HCT116 (cell line): ENCODE measurements around the gene SV2A. TPM values are rescaled to one million over a fixed set of nuclear protein-coding genes. Genes with fewer than 3 reads are reported as not detected.

Source experiments
- ATAC-seq: fragments of 200-7000 bp; cut with Tn5 transposase; 2 replicates; pipeline ENCODE4 v1.9.1; 2020; ENCODE audit warnings: mild to moderate bottlenecking, moderate library complexity
- BruUV-seq: library from RNA; stranded (reverse); fragments of 400-500 nt; replicated peaks from 2 replicates; lab custom pipeline; 2021; lab: Mats Ljungman, UMichigan
- CTCF ChIA-PET: fragments of 300-600 bp; sonication (Branson Sonifier 250); formaldehyde crosslinking; loops from one replicate; lab custom pipeline; 2021; ENCODE audit warnings: antibody characterized with exemption; lab: Charles Lee
- POLR2A ChIA-PET: fragments of 300-600, 350-600 bp; sonication (Branson Sonifier 250); formaldehyde crosslinking; loops from one replicate; lab custom pipeline; 2021; ENCODE audit warnings: antibody characterized with exemption; lab: Charles Lee
- RAD21 ChIA-PET, 2 experiments: fragments of 300-600 bp; sonication (Branson Sonifier 250); formaldehyde crosslinking; loops; one replicate each; lab custom pipeline; 2023; ENCODE audit warnings: low total read pairs in 2 of 2; ENCODE audit not compliant: uncharacterized antibody in 2 of 2, unreplicated experiment in 2 of 2, low non-redundant PET in 1 of 2; lab: Charles Lee
- DNase-seq: peaks from one replicate; pipeline ENCODE4 v3.0.0-alpha.2; 2010; ENCODE audit warnings: low read depth, low spot score
- H2AFZ ChIP-seq: fragments of 200-600 bp; shearing (Covaris generic), sonication (generic); 2 replicates; pipeline ENCODE4 v1.6.1; 2017; ENCODE audit warnings: low read depth, mixed run types, mixed read lengths, antibody characterized with exemption, low read length; ENCODE audit not compliant: poor library complexity, severe bottlenecking
- H3K27ac ChIP-seq: 2 replicates; pipeline ENCODE4 v1.5.1; 2012; ENCODE audit warnings: low read depth, low read length
- H3K27me3 ChIP-seq: fragments of 200-600 bp; sonication (generic); 2 replicates; pipeline ENCODE4 v1.6.1; 2016; ENCODE audit warnings: mixed run types, low read length, mixed read lengths; ENCODE audit not compliant: insufficient read depth
- H3K36me3 ChIP-seq, 2 experiments: fragments of 200-500 bp in 1 of 2; fragments of 200-600 bp in 1 of 2; sonication (Bioruptor generic) in 1 of 2; sonication (generic) in 1 of 2; 2 replicates each; pipeline versions ENCODE4 v1.5.1 to v1.6.1; 2014 to 2016; ENCODE audit warnings: low read length in 2 of 2, inconsistent platforms in 1 of 2, mixed read lengths in 1 of 2, mixed run types in 1 of 2; ENCODE audit not compliant: insufficient read depth in 2 of 2, control insufficient read depth in 1 of 2
- H3K4me1 ChIP-seq, 2 experiments: fragments of 200-600 bp in 1 of 2; sonication (generic) in 1 of 2; 2 replicates each; pipeline versions ENCODE4 v1.5.1 to v1.6.1; 2012 to 2017; ENCODE audit warnings: low read length in 2 of 2, inconsistent platforms in 1 of 2, mild to moderate bottlenecking in 1 of 2, mixed read lengths in 1 of 2, mixed run types in 1 of 2, moderate library complexity in 1 of 2; ENCODE audit not compliant: insufficient read depth in 2 of 2, control insufficient read depth in 1 of 2
- H3K4me2 ChIP-seq: fragments of 200-600 bp; sonication (generic); 2 replicates; pipeline ENCODE4 v1.6.1; 2017; ENCODE audit warnings: mixed run types, low read length, mixed read lengths
- H3K4me3 ChIP-seq, 2 experiments: fragments of 200-600 bp in 1 of 2; sonication (generic) in 1 of 2; replicated peaks in 1 of 2; 2 replicates each; pipeline ENCODE4 v1.5.1; 2011 to 2016; ENCODE audit warnings: low read length in 2 of 2, control low read depth in 1 of 2, low read depth in 1 of 2, mild to moderate bottlenecking in 1 of 2, mixed read lengths in 1 of 2, mixed run types in 1 of 2
- H3K79me2 ChIP-seq: fragments of 200-600 bp; sonication (generic); 2 replicates; pipeline ENCODE4 v1.6.1; 2017; ENCODE audit warnings: mild to moderate bottlenecking, mixed run types, low read length, moderate library complexity, mixed read lengths; ENCODE audit not compliant: insufficient read depth
- H3K9ac ChIP-seq: fragments of 200-600 bp; sonication (generic); 2 replicates; pipeline ENCODE4 v1.6.1; 2016; ENCODE audit warnings: low read length, mixed read lengths
- H3K9me2 ChIP-seq: fragments of 200-600 bp; sonication (generic), shearing (Covaris generic); 2 replicates; pipeline ENCODE4 v1.6.1; 2017; ENCODE audit warnings: mixed run types, mild to moderate bottlenecking, moderate library complexity; ENCODE audit not compliant: insufficient read depth
- H3K9me3 ChIP-seq, 2 experiments: fragments of 200-500 bp in 1 of 2; fragments of 200-600 bp in 1 of 2; sonication (Bioruptor generic) in 1 of 2; sonication (generic) in 1 of 2; 2 replicates each; pipeline ENCODE4 v1.6.1; 2014 to 2017; ENCODE audit warnings: low read length in 2 of 2, mixed read lengths in 2 of 2, inconsistent platforms in 1 of 2, low read depth in 1 of 2, mild to moderate bottlenecking in 1 of 2, mixed run types in 1 of 2, moderate library complexity in 1 of 2; ENCODE audit not compliant: control insufficient read depth in 1 of 2, insufficient read depth in 1 of 2
- H4K20me1 ChIP-seq: fragments of 200-600 bp; sonication (generic), shearing (Covaris generic); 2 replicates; pipeline ENCODE4 v1.6.1; 2017; ENCODE audit warnings: mixed run types, mild to moderate bottlenecking, moderate library complexity; ENCODE audit not compliant: insufficient read depth
- CEBPB ChIP-seq: IDR thresholded peaks from 2 replicates; pipeline ENCODE4 v1.6.1; 2012; ENCODE audit warnings: low read depth
- ELF1 ChIP-seq: IDR thresholded peaks from 2 replicates; pipeline ENCODE4 v1.6.1; 2012; ENCODE audit warnings: low read depth, borderline replicate concordance
- EZH2phosphoT487 ChIP-seq: fragments of 200-600 bp; IDR thresholded peaks from 2 replicates; pipeline ENCODE4 v1.6.1; 2018; ENCODE audit warnings: antibody characterized with exemption, borderline replicate concordance
- FOSL1 ChIP-seq: IDR thresholded peaks from 2 replicates; pipeline ENCODE4 v1.6.1; 2012; ENCODE audit warnings: low read depth
- POLR2AphosphoS5 ChIP-seq: IDR thresholded peaks from 2 replicates; pipeline ENCODE4 v1.6.1; 2011; ENCODE audit warnings: mild to moderate bottlenecking, low read depth, low read length, moderate library complexity
- RAD21 ChIP-seq: IDR thresholded peaks from 2 replicates; pipeline ENCODE4 v1.6.1; 2012; ENCODE audit warnings: low read depth, mild to moderate bottlenecking
- SIN3A ChIP-seq: IDR thresholded peaks from 2 replicates; pipeline ENCODE4 v1.6.1; 2012; ENCODE audit warnings: low read depth
- SP1 ChIP-seq: IDR thresholded peaks from 2 replicates; pipeline ENCODE4 v1.6.1; 2012; ENCODE audit warnings: low read depth
- SRF ChIP-seq: IDR thresholded peaks from 2 replicates; pipeline ENCODE4 v1.6.1; 2012; ENCODE audit warnings: low read depth
- TCF7L2 ChIP-seq: IDR thresholded peaks from 2 replicates; pipeline ENCODE4 v1.7.0; 2011; ENCODE audit warnings: borderline replicate concordance, inconsistent platforms; ENCODE audit not compliant: insufficient read depth, insufficient read length; ENCODE audit errors: extremely low read depth
- YY1 ChIP-seq: IDR thresholded peaks from 2 replicates; pipeline ENCODE4 v1.6.1; 2011; ENCODE audit warnings: low read length, low read depth, moderate library complexity, mild to moderate bottlenecking; ENCODE audit not compliant: insufficient replicate concordance; ENCODE audit errors: extremely low read depth
- ZFX ChIP-seq: fragments of 450-650 bp; IDR thresholded peaks from 2 replicates; pipeline ENCODE4 v1.6.1; 2017
- intact Hi-C: fragments of 100-400 bp; cut with micrococcal nuclease; formaldehyde crosslinking; loops from 2 replicates; pipeline ENCODE4 v1.10.0; 2022
- total RNA-seq: library from RNA; stranded (reverse); gene quantifications from one replicate; pipeline ENCODE4 v1.2.1, GENCODE V29; 2021; ENCODE audit not compliant: unreplicated experiment
- TF ChIP-seq, protein P1 (sequence below): IDR thresholded peaks from 2 replicates; pipeline ENCODE4 v1.6.1; 2012
- TF ChIP-seq, protein P2 (sequence below): IDR thresholded peaks from 2 replicates; pipeline ENCODE4 v1.6.1; 2011; ENCODE audit warnings: mild to moderate bottlenecking, low read length, moderate library complexity; ENCODE audit not compliant: insufficient replicate concordance; ENCODE audit errors: extremely low read depth

SV2A gene
- total RNA-seq, 1 experiment from 2014 or later, result 0.15 TPM

DNA sequence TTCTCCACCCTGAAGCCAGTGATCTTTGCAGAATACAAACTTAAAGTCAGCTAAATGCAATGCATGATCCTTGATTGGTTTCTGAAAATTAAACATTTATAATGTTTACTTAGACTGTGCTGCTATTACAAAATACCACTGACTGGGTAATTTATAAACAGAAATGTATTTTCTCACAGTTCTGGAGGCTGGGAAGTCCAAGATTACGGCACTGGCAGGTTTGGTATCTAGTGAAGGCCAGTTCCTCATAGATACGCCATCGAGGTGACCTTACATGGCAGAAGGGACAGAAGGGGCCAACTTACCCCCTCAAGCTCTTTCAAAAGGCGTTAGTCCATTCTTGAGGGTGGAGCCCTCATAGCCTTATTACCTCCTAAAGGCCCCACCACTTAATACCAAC lies 21.1 kb downstream of the SV2A start:
- RAD21 ChIA-PET, result no interaction called here
- no peak for ATAC-seq
- intact Hi-C loops, result no loop called here

DNA sequence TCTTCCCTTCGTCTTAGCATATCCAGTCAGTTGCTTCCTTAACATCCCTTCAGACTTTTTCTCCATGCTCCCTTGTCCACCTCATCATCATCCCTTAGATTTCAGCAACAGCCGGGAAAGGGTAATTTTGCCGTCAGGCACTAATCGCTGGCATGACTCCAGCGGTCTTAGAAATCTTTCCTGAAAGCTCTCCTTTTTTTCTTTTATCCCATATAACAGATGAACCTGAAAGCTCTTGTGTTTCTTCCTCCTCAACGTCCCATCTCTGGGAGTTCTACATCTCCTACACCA lies 28.7 kb downstream of the SV2A start:
- Histone ChIP-seq H3K27me3 (no peaks in the 10 kb centered on the region), H3K9me3 (no peaks in the 10 kb centered on the region), H3K9ac (peak overlapping the region; percentile 87), H3K4me1 (peaks cover 21 to 45% of the 10 kb centered on the region in 2 experiments), H2AFZ (no peak overlapping the region), H3K79me2 (no peaks in the 10 kb centered on the region), H3K36me3 (no peaks in the 10 kb centered on the region), H3K27ac (peak overlapping the region; percentile 100), H3K4me3 (peak overlapping the region; percentile 44 to 63), H3K4me2 (peak overlapping the region; percentile 91), H3K9me2 (no peaks in the 10 kb centered on the region), H4K20me1 (no peaks in the 10 kb centered on the region)
- ChIA-PET POLR2A (interaction anchor here (1.2 to 5.5 kb wide), 8 partner anchors 40 to 298 kb away, joined by 6 to 46 read pairs (median 22); partner anchors contain the start of genes MTMR11 and OTUD7B), CTCF (interaction anchor here (1.0 to 3.3 kb wide), 5 partner anchors 11 to 298 kb away, joined by 3 to 17 read pairs (median 8); partner anchors contain the start of gene BOLA1), RAD21 (interaction anchor here (0.7 to 1.7 kb wide), 3 partner anchors 54 to 298 kb away, joined by 3 to 4 read pairs (median 4); no protein-coding TSS in a partner anchor)
- intact Hi-C loops, result loop anchor here (1.0 kb wide), 3 partner anchors 38 to 298 kb away; partner anchors contain the start of gene SF3B4
- DNase-seq, result no peak
- no peak for ATAC-seq
- BruUV-seq, result no TSS peak
- TF ChIP-seq CEBPB (no peak), EZH2phosphoT487 (no peak), ELF1 (no peak), FOSL1 (no peak), RAD21 (no peak), SIN3A (no peak), YY1 (no peak), TCF7L2 (no peak)
- TF ChIP-seq, protein P1, sequence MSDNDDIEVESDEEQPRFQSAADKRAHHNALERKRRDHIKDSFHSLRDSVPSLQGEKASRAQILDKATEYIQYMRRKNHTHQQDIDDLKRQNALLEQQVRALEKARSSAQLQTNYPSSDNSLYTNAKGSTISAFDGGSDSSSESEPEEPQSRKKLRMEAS, result no peak

More for the DNA sequence above, 21.1 kb downstream of the SV2A start:
- ChIA-PET CTCF (no interaction called here), POLR2A (no interaction called here)
- no peak overlapping the region for H2AFZ ChIP-seq
- peaks cover 0 to 14% of the 10 kb centered on the region in 2 experiments; a peak in 2 of 4 replicates for H3K4me1 ChIP-seq
- DNase-seq, result no peak
- H3K4me2 ChIP-seq, result no peak overlapping the region
- no TSS peak for BruUV-seq
- H3K4me3 ChIP-seq, result no peak overlapping the region
- H3K79me2 ChIP-seq, result peaks cover 8% of the 10 kb centered on the region
- no peak for TF ChIP-seq SRF
- TF ChIP-seq SP1, result no peak
- TF ChIP-seq, protein P1, result no peak
- TF ChIP-seq, protein P2, sequence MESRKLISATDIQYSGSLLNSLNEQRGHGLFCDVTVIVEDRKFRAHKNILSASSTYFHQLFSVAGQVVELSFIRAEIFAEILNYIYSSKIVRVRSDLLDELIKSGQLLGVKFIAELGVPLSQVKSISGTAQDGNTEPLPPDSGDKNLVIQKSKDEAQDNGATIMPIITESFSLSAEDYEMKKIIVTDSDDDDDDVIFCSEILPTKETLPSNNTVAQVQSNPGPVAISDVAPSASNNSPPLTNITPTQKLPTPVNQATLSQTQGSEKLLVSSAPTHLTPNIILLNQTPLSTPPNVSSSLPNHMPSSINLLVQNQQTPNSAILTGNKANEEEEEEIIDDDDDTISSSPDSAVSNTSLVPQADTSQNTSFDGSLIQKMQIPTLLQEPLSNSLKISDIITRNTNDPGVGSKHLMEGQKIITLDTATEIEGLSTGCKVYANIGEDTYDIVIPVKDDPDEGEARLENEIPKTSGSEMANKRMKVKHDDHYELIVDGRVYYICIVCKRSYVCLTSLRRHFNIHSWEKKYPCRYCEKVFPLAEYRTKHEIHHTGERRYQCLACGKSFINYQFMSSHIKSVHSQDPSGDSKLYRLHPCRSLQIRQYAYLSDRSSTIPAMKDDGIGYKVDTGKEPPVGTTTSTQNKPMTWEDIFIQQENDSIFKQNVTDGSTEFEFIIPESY, result no peak
- no peak for TF ChIP-seq YY1
- TF ChIP-seq EZH2phosphoT487, result no peak
- TF ChIP-seq POLR2AphosphoS5, result no peak
- TF ChIP-seq ZFX, result no peak
- no peak for TF ChIP-seq FOSL1
- H3K36me3 ChIP-seq, result no peaks in the 10 kb centered on the region; a peak in 1 of 4 replicates
- no peaks in the 10 kb centered on the region for H4K20me1 ChIP-seq
- H3K27ac ChIP-seq, result no peak overlapping the region
- no peaks in the 10 kb centered on the region for H3K9me2 ChIP-seq
- no peak overlapping the region for H3K9ac ChIP-seq
- no peaks in the 10 kb centered on the region for H3K27me3 ChIP-seq
- H3K9me3 ChIP-seq, result no peaks in the 10 kb centered on the region
